Keratinocyte (primary cell): ENCODE results near the gene DEFB114. TPM values are rescaled to one million over a fixed set of nuclear protein-coding genes. Genes with fewer than 3 reads are reported as not detected.
A peak's percentile ranks its signal among the peaks of the same experiment; 100 is the strongest.

Source experiments
- DNase-seq: peaks from one replicate; pipeline ENCODE4 v3.0.0-alpha.2; 2011; ENCODE audit warnings: low read depth, missing footprints, low spot score
- FAIRE-seq: peaks from 2 replicates; lab custom pipeline; 2011; peaks lifted over from hg19 to GRCh38; lab: Jason Lieb, UNC
- H2AFZ ChIP-seq: 2 replicates; pipeline ENCODE4 v1.6.0; 2012; ENCODE audit warnings: low read length, control low read depth, inconsistent platforms; ENCODE audit not compliant: control insufficient read depth
- H3K27ac ChIP-seq: 2 replicates; pipeline ENCODE4 v1.5.1; 2011; ENCODE audit warnings: low read length; ENCODE audit not compliant: control insufficient read depth, insufficient read depth
- H3K27me3 ChIP-seq: 3 replicates; pipeline ENCODE4 v1.6.0; 2011; ENCODE audit warnings: low read length; ENCODE audit not compliant: control insufficient read depth, insufficient read depth; ENCODE audit errors: extremely low read depth
- H3K36me3 ChIP-seq, 2 experiments: 2 replicates in 1 of 2; 3 replicates in 1 of 2; pipeline ENCODE4 v1.5.1; 2011; ENCODE audit warnings: low read length in 2 of 2, mild to moderate bottlenecking in 1 of 2; ENCODE audit not compliant: control insufficient read depth in 2 of 2, insufficient read depth in 2 of 2; ENCODE audit errors: extremely low read depth in 1 of 2
- H3K4me1 ChIP-seq: 3 replicates; pipeline ENCODE4 v1.5.1; 2011; ENCODE audit warnings: low read length; ENCODE audit not compliant: control insufficient read depth, insufficient read depth; ENCODE audit errors: extremely low read depth
- H3K4me2 ChIP-seq: 3 replicates; pipeline ENCODE4 v1.6.0; 2011; ENCODE audit warnings: low read depth, low read length; ENCODE audit not compliant: control insufficient read depth, insufficient read depth; ENCODE audit errors: extremely low read depth
- H3K4me3 ChIP-seq, 3 experiments: fragments of 200-600 bp in 1 of 3; sonication (generic) in 1 of 3; 2 replicates in 2 of 3; 3 replicates in 1 of 3; pipeline ENCODE4 v1.5.1; 2011 to 2016; ENCODE audit warnings: low read length in 3 of 3, mild to moderate bottlenecking in 3 of 3, control low read depth in 2 of 3, inconsistent platforms in 1 of 3, low read depth in 1 of 3, mixed read lengths in 1 of 3, mixed run types in 1 of 3, moderate library complexity in 1 of 3; ENCODE audit not compliant: control insufficient read depth in 2 of 3, insufficient read depth in 2 of 3; ENCODE audit errors: extremely low read depth in 1 of 3
- H3K79me2 ChIP-seq: 2 replicates; pipeline ENCODE4 v1.6.0; 2012; ENCODE audit warnings: low read length; ENCODE audit not compliant: control insufficient read depth, insufficient read depth
- H3K9ac ChIP-seq: 3 replicates; pipeline ENCODE4 v1.6.0; 2011; ENCODE audit warnings: low read length; ENCODE audit not compliant: control insufficient read depth, insufficient read depth; ENCODE audit errors: extremely low read depth
- H3K9me1 ChIP-seq: 3 replicates; pipeline ENCODE4 v1.6.0; 2011; ENCODE audit warnings: low read length; ENCODE audit not compliant: control insufficient read depth, insufficient read depth; ENCODE audit errors: extremely low read depth
- H3K9me3 ChIP-seq: 2 replicates; pipeline ENCODE4 v1.5.1; 2012; ENCODE audit warnings: low read depth, low read length; ENCODE audit not compliant: control insufficient read depth
- H4K20me1 ChIP-seq: 3 replicates; pipeline ENCODE4 v1.6.0; 2011; ENCODE audit warnings: low read length; ENCODE audit not compliant: control insufficient read depth, insufficient read depth; ENCODE audit errors: extremely low read depth
- CTCF ChIP-seq, 3 experiments: IDR thresholded peaks in 1 of 3; conservative IDR thresholded peaks in 1 of 3; optimal IDR thresholded peaks in 1 of 3; 2 replicates in 2 of 3; 3 replicates in 1 of 3; pipeline versions ENCODE3 to v1.5.1; 2011; ENCODE audit warnings: low read length in 3 of 3, mild to moderate bottlenecking in 3 of 3, moderate library complexity in 2 of 3, control low read depth in 1 of 3, inconsistent platforms in 1 of 3; ENCODE audit not compliant: insufficient read depth in 2 of 3; ENCODE audit errors: extremely low read depth in 1 of 3
- EZH2 ChIP-seq: IDR thresholded peaks from one replicate; pipeline ENCODE4 v1.6.1; 2012; ENCODE audit warnings: inconsistent platforms, mild to moderate bottlenecking, low read length, moderate library complexity
- dilution Hi-C: fragments of 300-500 bp; cut with MboI; formaldehyde crosslinking; loops from one replicate; pipeline ENCODE4 v1.7.0; 2020; ENCODE audit warnings: low sequenced_read_pairs; ENCODE audit not compliant: extremely low pct_ligation_motif_present
- polyA plus RNA-seq, 5 experiments: library from polyadenylated mRNA; depleted of rRNA in 3 of 5; stranded (reverse) in 3 of 5; stranded (forward) in 1 of 5; unstranded in 1 of 5; fragments of >200 nt; gene quantifications; 1 replicate in 1 of 5; 2 replicates in 3 of 5; 3 replicates in 1 of 5; pipeline versions ENCODE4 v1.2.1 to v1.2.3, GENCODE V29; 2011 to 2012; ENCODE audit warnings: missing spikeins in 2 of 5, low read depth in 1 of 5, low replicate concordance in 1 of 5

DEFB114 gene
- polyA plus RNA-seq, 1 donor (not counting 4 experiments of a cell fraction or from before 2014, with no cell fraction given): not detected

- Histone ChIP-seq H3K9me1 (no peaks in the 10 kb centered on the region), H2AFZ (peak overlapping the region; percentile 24), H3K9me3 (no peaks in the 10 kb centered on the region), H3K27me3 (no peaks in the 10 kb centered on the region), H3K27ac (no peak overlapping the region), H3K9ac (no peak overlapping the region), H3K4me2 (peak overlapping the region; percentile 31), H4K20me1 (no peaks in the 10 kb centered on the region), H3K4me1 (no peaks in the 10 kb centered on the region), H3K36me3 (no peaks in the 10 kb centered on the region), H3K79me2 (no peaks in the 10 kb centered on the region), H3K4me3 (no peak overlapping the region)
- dilution Hi-C loops: no loop called here
- DNase-seq: no peak
- no peak for TF ChIP-seq EZH2
- no peak for FAIRE-seq
Measured at GRCh38 chr6:49978332-49979226, 14.6 kb upstream of the DEFB114 start.

- Histone ChIP-seq H3K9ac (no peak within 1 kb of the TSS), H4K20me1 (no peaks in the 10 kb centered on the region), H3K4me3 (no peak within 1 kb of the TSS), H3K4me2 (no peak within 1 kb of the TSS), H3K9me1 (no peaks in the 10 kb centered on the region), H3K79me2 (no peaks in the 10 kb centered on the region), H3K36me3 (no peaks in the 10 kb centered on the region), H3K27ac (no peak within 1 kb of the TSS), H3K9me3 (no peaks in the 10 kb centered on the region), H3K4me1 (no peaks in the 10 kb centered on the region), H2AFZ (peak within 1 kb of the TSS; percentile 15), H3K27me3 (no peaks in the 10 kb centered on the region)
- dilution Hi-C loops: no loop called here
- no peak for TF ChIP-seq CTCF (optimal IDR thresholded peaks at IDR 0.05 in 1 of 3, IDR thresholded peaks at IDR 0.05 in 1 of 3, conservative IDR thresholded peaks at IDR 0.05 in 1 of 3; ENCODE audit: extremely low read depth in 1 of 3, insufficient read depth in 2 of 3, low read length in 3 of 3)
- no peak for TF ChIP-seq EZH2
- no peak for FAIRE-seq
- no peak for DNase-seq
Measured at GRCh38 chr6:49969605-49970004, 5.6 kb upstream of the DEFB114 start, which contains the start of gene DEFB113. DEFB113 (minus strand) TSS chr6:49969625; CDS start chr6:49969625, 0 bp downstream.
